Regular cardiac myocyte (primary cell): ENCODE measurements around the gene ATF6. TPM values are rescaled to one million over a fixed set of nuclear protein-coding genes. Genes with fewer than 3 reads are reported as not detected.

Experiments
- total RNA-seq: library from RNA; depleted of rRNA; stranded (reverse); fragments of >200 nt; gene quantifications from 2 replicates; pipeline ENCODE4 v1.2.3, GENCODE V29; 2014

Gene ATF6, protein sequence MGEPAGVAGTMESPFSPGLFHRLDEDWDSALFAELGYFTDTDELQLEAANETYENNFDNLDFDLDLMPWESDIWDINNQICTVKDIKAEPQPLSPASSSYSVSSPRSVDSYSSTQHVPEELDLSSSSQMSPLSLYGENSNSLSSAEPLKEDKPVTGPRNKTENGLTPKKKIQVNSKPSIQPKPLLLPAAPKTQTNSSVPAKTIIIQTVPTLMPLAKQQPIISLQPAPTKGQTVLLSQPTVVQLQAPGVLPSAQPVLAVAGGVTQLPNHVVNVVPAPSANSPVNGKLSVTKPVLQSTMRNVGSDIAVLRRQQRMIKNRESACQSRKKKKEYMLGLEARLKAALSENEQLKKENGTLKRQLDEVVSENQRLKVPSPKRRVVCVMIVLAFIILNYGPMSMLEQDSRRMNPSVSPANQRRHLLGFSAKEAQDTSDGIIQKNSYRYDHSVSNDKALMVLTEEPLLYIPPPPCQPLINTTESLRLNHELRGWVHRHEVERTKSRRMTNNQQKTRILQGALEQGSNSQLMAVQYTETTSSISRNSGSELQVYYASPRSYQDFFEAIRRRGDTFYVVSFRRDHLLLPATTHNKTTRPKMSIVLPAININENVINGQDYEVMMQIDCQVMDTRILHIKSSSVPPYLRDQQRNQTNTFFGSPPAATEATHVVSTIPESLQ
- 23.2 and 27.6 TPM in 2 replicates for total RNA-seq

DNA sequence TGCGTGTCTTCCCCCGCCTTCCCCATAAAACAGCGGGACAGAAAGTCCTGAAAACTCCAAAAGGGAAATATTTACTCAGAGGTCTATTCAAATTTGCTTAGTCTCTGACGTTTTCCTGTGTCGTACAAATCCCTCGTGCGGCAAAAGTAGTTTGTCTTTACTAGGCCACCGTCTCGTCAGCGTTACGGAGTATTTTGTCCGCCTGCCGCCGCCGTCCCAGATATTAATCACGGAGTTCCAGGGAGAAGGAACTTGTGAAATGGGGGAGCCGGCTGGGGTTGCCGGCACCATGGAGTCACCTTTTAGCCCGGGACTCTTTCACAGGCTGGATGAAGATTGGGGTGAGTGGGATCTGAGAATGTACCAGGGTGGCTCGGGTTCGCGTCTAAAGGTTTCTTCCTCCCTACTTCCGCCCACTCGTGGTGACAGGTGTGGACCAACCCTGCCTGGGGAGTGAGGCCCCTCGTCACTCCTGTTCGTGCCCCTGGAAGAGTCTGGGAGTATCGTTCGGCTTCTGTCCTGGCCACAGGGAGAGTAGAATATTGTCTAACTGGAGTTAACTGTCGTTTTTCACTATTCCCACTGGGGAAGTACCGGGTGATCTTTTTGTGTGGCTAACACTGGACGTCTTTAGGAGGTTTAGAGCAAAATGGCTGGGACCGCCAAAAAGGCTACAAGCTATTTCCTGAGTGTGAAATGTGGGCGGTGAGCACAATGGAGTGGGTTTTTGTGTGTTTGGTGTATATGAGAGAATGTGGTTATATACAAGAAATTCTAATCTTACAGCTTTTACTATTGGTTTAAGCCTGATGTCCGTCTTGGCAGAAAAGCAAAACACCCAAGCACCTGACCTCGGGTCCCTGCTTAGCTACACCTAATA lies at the start of gene ATF6:
Gene ATF6, plus strand, starts transcription at position 219 of the 880 bp plus-strand sequence. Its CDS starts 41 bp downstream, at position 260.

DNA sequence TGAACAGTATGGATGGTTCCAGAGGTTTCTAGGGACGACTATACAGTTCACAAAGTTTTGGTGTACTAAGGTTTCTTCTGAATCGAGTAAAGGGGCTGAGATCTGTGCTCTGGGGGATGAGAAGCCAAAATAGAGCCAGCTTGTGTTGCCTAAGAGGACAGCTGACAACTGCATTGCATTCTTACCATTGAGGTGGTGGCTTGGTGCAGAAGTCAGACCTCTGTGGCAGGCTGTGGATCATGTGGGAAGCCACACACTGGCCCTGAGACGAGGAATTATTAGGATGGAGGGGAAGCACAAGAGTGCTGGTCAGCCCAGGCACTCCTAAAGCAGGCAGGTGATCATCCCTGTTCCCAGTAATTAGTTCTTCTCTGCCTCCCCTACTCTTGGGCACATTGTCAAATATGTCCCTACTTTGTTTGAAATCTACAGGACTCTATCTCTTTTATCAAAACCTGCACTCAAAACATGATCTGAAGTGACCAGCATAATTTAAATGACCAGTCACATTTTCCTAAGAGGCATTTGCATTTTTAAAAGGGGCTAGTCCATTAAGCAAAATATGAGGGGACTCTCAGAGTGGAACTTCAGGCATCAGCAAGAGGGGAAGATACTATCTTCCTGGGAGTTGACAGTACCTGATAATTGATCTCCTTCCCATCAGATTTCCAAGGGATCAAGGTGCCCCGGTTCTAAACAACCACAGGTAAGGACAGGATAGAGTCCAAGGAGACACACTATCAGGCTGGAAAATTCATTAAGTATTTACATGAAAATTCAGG lies 45.0 kb upstream of the ATF6 start, which contains the start of gene FCRLB:
Gene FCRLB, plus strand, starts transcription at position 589 of the 782 bp plus-strand sequence. CDS start 1,129 bp downstream, outside the sequence.

DNA sequence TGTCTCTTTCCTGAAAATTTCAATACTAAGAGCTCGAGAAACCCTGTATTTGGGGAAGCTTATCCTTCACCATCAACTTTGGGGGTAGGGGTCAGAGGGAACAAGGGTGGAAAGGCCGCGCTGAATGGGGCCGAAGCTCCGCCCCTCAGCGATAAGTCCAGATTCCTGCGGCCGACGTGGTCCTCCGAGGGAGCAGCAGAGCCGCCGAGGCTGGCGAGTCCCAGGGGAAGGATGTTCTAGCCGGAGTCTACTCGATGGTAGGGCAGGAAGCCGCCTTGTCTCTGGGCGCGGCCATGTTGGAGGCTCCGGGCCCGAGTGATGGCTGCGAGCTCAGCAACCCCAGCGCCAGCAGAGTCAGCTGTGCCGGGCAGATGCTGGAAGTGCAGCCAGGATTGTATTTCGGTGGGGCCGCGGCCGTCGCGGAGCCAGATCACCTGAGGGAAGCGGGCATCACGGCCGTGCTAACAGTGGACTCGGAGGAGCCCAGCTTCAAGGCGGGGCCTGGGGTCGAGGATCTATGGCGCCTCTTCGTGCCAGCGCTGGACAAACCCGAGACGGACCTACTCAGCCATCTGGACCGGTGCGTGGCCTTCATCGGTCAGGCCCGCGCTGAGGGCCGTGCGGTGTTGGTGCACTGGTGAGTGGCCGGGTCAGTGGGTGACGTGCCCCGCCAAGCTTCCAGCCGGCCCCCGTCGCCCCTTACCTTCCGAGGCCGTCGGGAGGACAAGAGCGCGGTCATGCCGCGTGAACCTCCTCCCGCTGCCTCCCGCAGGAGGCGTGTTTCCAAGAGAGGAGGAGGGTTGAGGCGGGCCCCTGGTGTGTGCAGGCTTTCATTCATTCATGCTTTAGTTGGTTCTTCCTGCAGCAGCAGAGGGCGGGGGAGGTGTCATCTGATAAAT lies 16.4 kb upstream of the ATF6 start, which contains the start of gene DUSP12:
Gene DUSP12, plus strand, starts transcription at position 278 of the 899 bp plus-strand sequence. Its CDS starts 16 bp downstream, at position 294.

Other genes starting within 250 kb of the ATF6 start
- gene HSPA6, start 241.8 kb upstream of the ATF6 start, total RNA-seq, result 0.96 and 2.3 TPM in 2 replicates
- not detected in 2 replicates for gene FCGR3A, start 216.5 kb upstream of the ATF6 start, total RNA-seq
- gene FCGR3B, start 135.1 kb upstream of the ATF6 start, total RNA-seq, result not detected in 2 replicates
- gene FCGR2B, start 103.2 kb upstream of the ATF6 start, total RNA-seq, result not detected in 2 replicates
- 1.7 and 2.3 TPM in 2 replicates for gene FCRLA, start 59.1 kb upstream of the ATF6 start, total RNA-seq
- gene FCRLB, start 44.8 kb upstream of the ATF6 start, total RNA-seq, result 3.1 and 3.8 TPM in 2 replicates
- gene DUSP12, start 16.5 kb upstream of the ATF6 start, total RNA-seq, result 24.0 and 26.5 TPM in 2 replicates